Fibroblast of skin of abdomen (primary cell): Measurements from ENCODE around the gene COL26A1.
"Not testable (repeated sequence)": the region's sequence is repeated elsewhere in the genome, so short reads cannot be mapped to it uniquely, and the experiment has no call there.

Source experiments
- DNase-seq: peaks from one replicate; pipeline ENCODE4 v3.0.0-alpha.2; 2013

COL26A1 gene

DNA sequence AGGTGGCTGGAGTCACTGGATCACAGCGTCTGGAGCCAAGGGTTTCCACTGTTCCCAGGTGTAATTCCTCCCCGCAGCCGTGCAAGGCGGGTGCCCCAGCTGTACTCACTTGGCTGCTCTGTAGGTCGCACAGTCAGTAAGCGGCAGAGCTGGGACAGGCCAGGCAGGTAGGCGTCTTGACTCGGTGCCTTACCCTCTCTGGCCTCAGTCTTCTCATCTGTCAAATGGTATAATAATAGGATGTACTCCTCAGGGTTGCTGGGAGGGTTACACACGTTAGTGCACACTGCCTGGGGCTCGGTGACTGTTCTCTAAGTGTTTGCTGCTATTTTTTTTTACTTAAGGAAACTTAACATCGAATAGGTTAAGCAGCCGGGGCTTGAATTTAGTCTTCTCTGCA is 239.4 kb downstream of the COL26A1 start:
- DNase-seq = no peak

DNA sequence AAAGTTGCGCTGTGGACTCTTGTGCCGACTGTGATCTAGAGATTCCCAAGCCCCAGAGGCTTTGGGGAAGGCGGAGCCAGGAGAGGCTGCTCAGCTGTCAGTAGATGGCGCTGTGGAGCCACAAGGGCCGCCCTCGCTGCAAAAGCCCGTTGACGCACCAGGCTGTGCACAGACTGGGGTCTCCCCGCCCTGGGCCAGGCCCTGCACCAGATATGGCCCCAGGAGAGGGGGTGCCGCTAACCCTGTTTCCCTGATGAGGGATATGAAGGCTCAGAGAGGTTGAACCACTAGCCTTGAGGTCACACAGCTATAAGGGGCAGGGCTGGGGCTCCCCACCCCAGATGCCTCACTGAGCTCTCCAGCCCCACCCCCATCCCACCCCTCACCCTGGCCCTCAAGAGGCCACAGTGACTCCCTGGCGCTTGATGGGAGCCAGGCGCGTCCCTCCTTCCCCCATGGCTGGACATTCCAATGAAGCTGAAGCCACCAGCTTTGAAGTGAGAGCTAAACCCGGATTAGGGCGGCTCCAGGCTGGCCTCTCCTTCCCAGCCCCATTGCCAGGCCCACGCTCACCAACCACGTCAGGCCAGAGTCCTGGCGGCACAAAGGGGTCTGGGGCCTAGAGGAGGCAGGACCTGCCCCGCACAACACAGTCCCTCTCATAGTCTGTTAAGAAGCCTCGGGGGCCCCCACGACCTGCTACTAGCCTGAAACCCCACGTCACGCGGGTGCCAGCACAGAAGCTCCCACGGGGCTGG is 240.0 kb downstream of the COL26A1 start:
- DNase-seq = peak; percentile 60

DNA sequence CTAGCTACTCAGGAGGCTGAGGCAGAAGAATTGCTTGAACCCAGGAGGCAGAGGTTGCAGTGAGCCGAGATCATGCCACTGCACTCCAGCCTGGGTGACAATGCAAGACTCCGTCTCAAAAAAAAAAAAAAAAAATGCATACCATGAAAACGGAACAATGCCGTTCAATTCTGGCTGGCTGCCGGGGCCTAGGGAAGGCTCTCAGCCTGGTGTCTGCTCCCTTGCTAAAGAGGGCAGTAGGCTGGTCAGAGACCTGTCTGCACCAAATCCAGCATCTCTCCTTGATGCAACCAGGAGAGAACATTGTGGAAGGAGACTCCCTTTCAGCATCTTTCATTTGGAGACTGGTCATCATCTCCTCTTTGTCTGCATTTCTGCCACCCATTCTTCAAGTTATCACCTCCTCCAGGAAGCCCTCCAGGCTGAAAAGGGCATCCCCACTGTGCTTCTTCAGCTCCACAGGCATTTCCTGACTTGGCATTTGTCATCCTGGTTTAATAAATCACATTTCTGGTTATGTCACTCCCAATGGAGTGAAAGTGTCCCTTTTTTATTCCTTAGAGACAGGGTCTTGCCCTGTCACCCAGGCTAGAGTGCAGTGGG is 241.8 kb downstream of the COL26A1 start:
- no peak for DNase-seq

DNA sequence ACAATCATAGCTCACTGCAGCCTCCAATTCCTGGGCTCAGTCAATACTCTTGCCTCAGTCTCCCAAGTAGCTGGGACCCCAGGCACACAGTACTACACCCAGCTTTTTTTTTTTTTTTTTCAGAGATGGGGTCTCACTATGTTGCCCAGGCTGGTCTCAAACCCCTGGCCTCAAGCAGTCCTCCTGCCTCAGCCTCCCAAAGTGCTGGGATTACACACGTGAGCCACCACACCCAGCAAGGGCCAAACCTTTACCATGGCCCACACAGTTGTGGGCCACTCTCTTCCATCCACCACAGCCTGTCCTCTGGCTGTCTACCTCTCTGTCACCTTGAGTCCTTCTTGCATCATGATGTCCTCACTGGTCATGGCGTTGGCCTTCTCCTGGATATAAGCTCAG is 242.3 kb downstream of the COL26A1 start:
- not testable (repeated sequence) for DNase-seq

DNA sequence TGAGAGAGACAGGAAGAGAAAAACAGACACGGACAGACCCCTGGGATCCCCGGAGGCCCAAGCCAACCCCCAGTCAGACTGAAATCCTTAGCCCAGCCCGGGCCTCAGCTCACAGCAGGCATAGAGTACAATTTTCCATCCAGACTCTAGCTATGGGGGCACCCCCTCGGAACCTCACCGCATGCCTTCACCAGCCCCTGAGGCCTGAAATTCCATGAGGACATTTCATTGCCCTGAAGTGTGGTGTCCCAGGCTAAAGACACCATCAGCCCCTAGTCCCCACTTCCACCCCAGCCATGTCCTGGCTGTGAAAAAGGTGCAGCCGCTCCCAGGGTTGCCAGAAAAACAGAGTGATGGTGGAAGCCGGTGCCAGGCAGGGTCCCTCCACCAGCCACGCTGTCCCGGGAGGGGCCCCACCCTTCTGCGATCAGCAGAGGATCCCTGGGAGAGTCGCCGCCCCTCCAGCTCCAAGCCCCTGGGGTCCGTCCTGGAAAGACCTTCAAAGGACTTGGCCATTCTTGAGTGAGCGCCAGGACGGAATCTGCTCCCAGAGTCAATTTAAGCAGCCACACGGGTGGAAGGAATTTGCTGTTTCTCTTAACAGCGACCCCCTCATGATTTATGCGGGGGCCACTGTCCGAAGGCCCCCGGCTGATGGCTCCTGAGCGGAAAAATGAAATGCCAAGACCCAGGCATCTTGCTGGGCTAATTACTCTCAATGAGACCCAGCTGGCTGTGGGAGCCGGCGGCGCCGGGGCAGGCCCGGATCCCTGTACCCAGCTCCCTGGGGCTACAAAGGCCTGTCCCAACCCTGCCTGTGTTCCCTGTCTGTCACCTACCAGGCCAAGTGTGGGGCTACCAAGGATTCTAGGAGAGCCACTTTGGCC is 243.2 kb downstream of the COL26A1 start:
- DNase-seq = no peak

DNA sequence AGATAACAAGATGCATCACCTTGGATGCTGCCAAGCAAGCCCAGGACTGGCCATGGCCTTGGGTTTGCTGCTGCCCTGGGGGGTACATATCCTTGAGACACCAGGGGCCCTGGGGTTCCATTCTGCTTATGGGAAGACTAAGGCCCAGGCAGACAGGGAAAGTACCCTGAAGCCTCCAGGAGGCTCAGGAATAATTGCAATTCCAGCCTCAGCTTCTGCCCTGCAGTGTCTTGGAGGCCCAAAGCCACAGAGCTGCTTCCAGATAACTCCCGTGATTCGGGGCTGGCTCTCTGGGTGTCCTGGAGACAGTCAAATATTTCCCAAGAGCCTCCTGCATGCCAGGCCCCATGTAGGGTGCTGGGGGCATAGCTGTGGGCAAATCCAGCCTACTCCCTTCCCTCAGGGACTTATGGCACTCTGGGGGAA is 243.8 kb downstream of the COL26A1 start:
- DNase-seq = no peak
